Measurements from ENCODE around the gene TMEM63B. TPM values are rescaled to one million over a fixed set of nuclear protein-coding genes. Genes with fewer than 3 reads are reported as not detected.

TMEM63B gene
- total and polyA plus RNA-seq, 9 of the 15 experiments (the other 6 are each of a cell fraction or from before 2014, with no cell fraction given) = 0.14 to 39.4 (median 14.4) TPM

DNA sequence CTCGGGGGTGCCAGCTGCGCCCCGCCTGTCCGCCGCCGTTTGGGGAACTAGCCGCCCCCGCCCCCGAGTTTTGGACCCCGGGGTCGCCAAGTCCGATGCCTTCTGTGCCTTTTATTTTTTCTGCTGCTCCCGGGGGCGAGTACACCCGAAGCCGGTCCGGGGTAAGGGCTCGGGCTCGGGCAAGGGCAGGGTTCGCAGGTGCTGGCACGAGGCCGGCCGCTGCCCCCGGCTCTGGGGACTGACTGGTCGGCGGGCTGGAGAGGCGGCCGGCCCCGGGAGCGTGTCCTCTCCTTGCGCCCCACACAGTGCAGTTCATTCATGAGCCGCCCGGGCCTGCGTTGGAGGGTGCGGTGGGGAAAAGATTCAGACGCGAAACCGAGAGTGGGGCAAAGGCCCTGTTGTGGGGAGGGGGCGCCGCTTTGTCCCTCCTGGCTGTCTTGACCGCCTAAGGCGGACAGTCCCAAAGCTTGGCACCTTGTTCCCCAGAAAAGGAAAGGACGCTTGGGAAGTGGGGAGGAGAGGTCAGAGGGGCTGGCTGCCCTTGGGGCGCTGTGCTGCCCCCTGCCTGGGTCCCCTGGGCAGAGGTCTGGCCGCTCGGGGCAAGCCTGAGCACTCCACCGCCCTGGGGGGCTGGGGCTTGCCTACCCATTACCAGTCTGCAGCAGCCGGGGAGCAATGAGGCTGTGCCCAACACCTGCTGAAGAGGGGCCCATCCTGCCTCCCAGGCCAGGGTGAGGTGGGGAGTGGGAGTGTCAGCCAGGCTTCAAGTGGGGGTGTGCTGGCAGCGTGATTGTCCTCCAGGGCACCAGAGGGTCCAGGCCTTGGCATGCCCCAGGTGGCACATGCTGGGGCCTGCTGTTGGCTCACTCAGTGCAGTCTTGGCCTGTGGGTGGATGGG, 915 bp downstream of the TMEM63B start:
- peak; percentile 52 to 76 (median 66) for DNase-seq (ENCODE audit: extremely low read depth in 1 of 4, low spot score in 3 of 4)
- peak overlapping the region; percentile 72 to 88 for H3K9ac ChIP-seq (ENCODE audit: insufficient read depth in 1 of 2, low read depth in 2 of 2, low read length in 2 of 2)
- peaks cover 56 to 64% of the 10 kb centered on the region in 2 experiments for H3K4me1 ChIP-seq (replicated peaks in 1 of 2; ENCODE audit: control insufficient read depth in 2 of 2, insufficient read depth in 2 of 2, low read length in 2 of 2)
- peak overlapping the region; percentile 73 for H3K27ac ChIP-seq (ENCODE audit: extremely low read depth, low read depth, low read length)
- H4K20me1 ChIP-seq (replicated peaks; ENCODE audit: control insufficient read depth, insufficient read depth, low read length) = peaks cover 30% of the 10 kb centered on the region
- H3K79me2 ChIP-seq (ENCODE audit: control insufficient read depth, insufficient read depth, low read length) = peaks cover 93% of the 10 kb centered on the region
- no peaks in the 10 kb centered on the region for H3K9me3 ChIP-seq (replicated peaks; ENCODE audit: control insufficient read depth, insufficient read depth, low read depth, low read length)
- ChIA-PET CTCF (ENCODE audit: low intra/inter-chr PET ratio) (no interaction called here), POLR2A (interaction anchor here (0.5 to 2.2 kb wide), 4 partner anchors 10 to 119 kb away, joined by 3 to 8 read pairs (median 6); partner anchors contain the start of gene HSP90AB1)
- ATAC-seq = peak; percentile 79
- BruUV-seq (replicated peaks) = no TSS peak
- no peaks in the 10 kb centered on the region for H3K9me1 ChIP-seq (ENCODE audit: control insufficient read depth, insufficient read depth, low read length)
- peak overlapping the region; percentile 54 for H2AFZ ChIP-seq (ENCODE audit: low read depth, low read length)
- intact Hi-C loops (cut with micrococcal nuclease) = loop anchor here (5.0 kb wide), 1 partner anchor 501 kb away; the partner anchor contains the start of gene GTPBP2
- 4% methylated on average over 38 of the region's 49 CpGs for WGBS (ENCODE audit: insufficient coverage, low coverage, missing lambda C conversion rate)
- peak overlapping the region; percentile 76 for H3K4me3 ChIP-seq
- H3K4me2 ChIP-seq (ENCODE audit: insufficient read depth, low read length) = peak overlapping the region; percentile 70
- no peak for FAIRE-seq
- peaks cover 36% of the 10 kb centered on the region for H3K36me3 ChIP-seq (ENCODE audit: control insufficient read depth, insufficient read depth, low read length)
- in situ Hi-C loops (cut with MboI) = no loop called here
- no peaks in the 10 kb centered on the region for H3K27me3 ChIP-seq (ENCODE audit: control insufficient read depth in 2 of 2, insufficient read depth in 2 of 2, low read length in 2 of 2)
- TF ChIP-seq NCOA2 (IDR thresholded peaks at IDR 0.05; ENCODE audit: partially characterized antibody in 2 of 2) (no peak), ZNF143 (CRISPR knock-in tag; IDR thresholded peaks at IDR 0.05) (no peak), PCBP1 (IDR thresholded peaks at IDR 0.05; ENCODE audit: low read depth, low read length, poor library complexity, severe bottlenecking) (no peak), NCOA6 (IDR thresholded peaks at IDR 0.05) (no peak), DDX20 (tag; IDR thresholded peaks at IDR 0.05; ENCODE audit: low read depth) (no peak), TCF3 (CRISPR knock-in tag; IDR thresholded peaks at IDR 0.05) (no peak), DNMT1 (IDR thresholded peaks at IDR 0.05) (no peak), IFI16 (CRISPR knock-in tag; IDR thresholded peaks at IDR 0.05) (no peak), LARP7 (IDR thresholded peaks at IDR 0.05) (no peak)
- TF ChIP-seq, protein P1, sequence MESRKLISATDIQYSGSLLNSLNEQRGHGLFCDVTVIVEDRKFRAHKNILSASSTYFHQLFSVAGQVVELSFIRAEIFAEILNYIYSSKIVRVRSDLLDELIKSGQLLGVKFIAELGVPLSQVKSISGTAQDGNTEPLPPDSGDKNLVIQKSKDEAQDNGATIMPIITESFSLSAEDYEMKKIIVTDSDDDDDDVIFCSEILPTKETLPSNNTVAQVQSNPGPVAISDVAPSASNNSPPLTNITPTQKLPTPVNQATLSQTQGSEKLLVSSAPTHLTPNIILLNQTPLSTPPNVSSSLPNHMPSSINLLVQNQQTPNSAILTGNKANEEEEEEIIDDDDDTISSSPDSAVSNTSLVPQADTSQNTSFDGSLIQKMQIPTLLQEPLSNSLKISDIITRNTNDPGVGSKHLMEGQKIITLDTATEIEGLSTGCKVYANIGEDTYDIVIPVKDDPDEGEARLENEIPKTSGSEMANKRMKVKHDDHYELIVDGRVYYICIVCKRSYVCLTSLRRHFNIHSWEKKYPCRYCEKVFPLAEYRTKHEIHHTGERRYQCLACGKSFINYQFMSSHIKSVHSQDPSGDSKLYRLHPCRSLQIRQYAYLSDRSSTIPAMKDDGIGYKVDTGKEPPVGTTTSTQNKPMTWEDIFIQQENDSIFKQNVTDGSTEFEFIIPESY (CRISPR knock-in tag; IDR thresholded peaks at IDR 0.05) = peak; percentile 29; the same call in 1 of the 2 replicates
- TF ChIP-seq, protein P2, sequence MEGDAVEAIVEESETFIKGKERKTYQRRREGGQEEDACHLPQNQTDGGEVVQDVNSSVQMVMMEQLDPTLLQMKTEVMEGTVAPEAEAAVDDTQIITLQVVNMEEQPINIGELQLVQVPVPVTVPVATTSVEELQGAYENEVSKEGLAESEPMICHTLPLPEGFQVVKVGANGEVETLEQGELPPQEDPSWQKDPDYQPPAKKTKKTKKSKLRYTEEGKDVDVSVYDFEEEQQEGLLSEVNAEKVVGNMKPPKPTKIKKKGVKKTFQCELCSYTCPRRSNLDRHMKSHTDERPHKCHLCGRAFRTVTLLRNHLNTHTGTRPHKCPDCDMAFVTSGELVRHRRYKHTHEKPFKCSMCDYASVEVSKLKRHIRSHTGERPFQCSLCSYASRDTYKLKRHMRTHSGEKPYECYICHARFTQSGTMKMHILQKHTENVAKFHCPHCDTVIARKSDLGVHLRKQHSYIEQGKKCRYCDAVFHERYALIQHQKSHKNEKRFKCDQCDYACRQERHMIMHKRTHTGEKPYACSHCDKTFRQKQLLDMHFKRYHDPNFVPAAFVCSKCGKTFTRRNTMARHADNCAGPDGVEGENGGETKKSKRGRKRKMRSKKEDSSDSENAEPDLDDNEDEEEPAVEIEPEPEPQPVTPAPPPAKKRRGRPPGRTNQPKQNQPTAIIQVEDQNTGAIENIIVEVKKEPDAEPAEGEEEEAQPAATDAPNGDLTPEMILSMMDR (IDR thresholded peaks at IDR 0.05 in 2 of 3, conservative IDR thresholded peaks at IDR 0.05 in 1 of 3; ENCODE audit: insufficient read depth in 2 of 3, low read depth in 1 of 3, low read length in 3 of 3) = peak in 2 of 3 experiments; percentile 25 to 39; a peak in 2 of 6 replicates
- TF ChIP-seq, protein P3, sequence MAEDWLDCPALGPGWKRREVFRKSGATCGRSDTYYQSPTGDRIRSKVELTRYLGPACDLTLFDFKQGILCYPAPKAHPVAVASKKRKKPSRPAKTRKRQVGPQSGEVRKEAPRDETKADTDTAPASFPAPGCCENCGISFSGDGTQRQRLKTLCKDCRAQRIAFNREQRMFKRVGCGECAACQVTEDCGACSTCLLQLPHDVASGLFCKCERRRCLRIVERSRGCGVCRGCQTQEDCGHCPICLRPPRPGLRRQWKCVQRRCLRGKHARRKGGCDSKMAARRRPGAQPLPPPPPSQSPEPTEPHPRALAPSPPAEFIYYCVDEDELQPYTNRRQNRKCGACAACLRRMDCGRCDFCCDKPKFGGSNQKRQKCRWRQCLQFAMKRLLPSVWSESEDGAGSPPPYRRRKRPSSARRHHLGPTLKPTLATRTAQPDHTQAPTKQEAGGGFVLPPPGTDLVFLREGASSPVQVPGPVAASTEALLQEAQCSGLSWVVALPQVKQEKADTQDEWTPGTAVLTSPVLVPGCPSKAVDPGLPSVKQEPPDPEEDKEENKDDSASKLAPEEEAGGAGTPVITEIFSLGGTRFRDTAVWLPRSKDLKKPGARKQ (CRISPR knock-in tag; IDR thresholded peaks at IDR 0.05) = no peak
